ENCODE results near the gene GNPTAB.

GNPTAB gene

GRCh38 chr12:101696251-101697196 lies 134.2 kb downstream of the GNPTAB start:
- DNase-seq (ENCODE audit: low read depth): no peak

- DNase-seq (ENCODE audit: low read depth): no peak
Observed at GRCh38 chr12:101695706-101696105, 135.1 kb downstream of the GNPTAB start.
